ENCODE data around the gene MDGA2.

The MDGA2 gene

GRCh38 chr14:47675466-47676314 is at the start of gene MDGA2:
Gene MDGA2 (minus strand): TSS chr14:47675605.
- DNase-seq, result peak in 37 of 56 donors; percentile 22 to 80 (median 55)

- no peak for DNase-seq
Measured at GRCh38 chr14:47722929-47723693, 47.7 kb upstream of the MDGA2 start.

DNA sequence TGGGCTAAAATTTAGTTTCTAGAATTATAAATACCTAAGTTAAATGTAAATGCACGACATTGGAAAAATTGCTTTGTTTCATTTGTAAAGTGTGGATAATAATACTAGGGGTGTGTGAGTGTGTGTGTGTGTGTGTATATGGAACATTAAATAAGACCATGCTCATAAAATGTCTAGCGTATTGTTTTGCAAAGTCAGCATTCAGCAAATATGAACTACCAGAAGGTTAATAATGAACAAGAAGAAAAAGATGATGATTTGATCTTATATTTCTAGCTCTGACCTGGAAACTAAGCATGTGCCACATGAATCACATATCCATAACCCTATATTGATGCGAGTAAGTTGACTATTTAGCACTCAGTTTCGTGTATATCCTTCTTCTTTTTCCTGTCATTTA is 44.9 kb upstream of the MDGA2 start:
- DNase-seq, result no peak

GRCh38 chr14:47715330-47715729 is 39.9 kb upstream of the MDGA2 start:
- no peak for DNase-seq

GRCh38 chr14:47710581-47710980 is 35.2 kb upstream of the MDGA2 start:
- DNase-seq, result no peak

DNA sequence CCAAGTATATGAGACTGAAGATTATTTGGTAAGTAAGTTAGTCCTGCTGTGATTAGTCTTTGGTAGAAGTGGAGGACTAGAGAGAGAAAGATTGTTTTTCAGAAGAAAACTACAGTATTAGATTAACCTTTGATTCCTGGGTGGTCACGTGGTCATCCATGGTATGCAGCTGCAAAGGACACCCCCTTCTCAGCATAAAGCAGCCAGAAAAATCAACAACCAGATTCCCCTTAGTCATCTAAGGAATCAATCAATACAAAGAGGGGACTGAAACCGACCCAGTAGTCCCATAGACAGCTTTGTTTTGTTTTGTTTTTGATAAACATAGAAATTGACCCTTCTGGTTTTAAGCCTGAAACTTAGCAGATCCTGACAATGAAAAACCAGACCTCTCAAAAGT is 30.3 kb upstream of the MDGA2 start:
- DNase-seq, result no peak

- no peak for DNase-seq
Measured at GRCh38 chr14:47691829-47692228, 16.4 kb upstream of the MDGA2 start.

- DNase-seq, result no peak
Measured at GRCh38 chr14:47678993-47679392, 3.6 kb upstream of the MDGA2 start.

DNA sequence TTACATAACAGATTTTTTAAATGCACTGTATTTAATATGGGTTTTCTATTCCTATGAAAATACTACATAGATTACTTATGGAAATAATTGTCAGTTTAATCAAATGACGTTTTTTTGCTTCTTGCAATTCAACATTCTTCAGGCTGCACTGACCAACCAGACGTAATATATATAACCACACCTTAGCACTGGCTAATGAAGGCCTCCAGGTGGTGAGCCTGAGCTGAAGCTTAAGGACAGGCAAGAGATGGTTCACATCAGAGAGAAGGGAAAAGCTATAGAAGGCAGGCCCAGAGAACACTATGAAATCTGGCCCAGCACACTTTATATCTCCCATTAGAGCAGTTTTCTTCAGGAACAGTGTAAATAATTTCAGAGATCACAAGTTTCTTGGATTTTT is 2.8 kb upstream of the MDGA2 start:
- DNase-seq, result no peak

DNA sequence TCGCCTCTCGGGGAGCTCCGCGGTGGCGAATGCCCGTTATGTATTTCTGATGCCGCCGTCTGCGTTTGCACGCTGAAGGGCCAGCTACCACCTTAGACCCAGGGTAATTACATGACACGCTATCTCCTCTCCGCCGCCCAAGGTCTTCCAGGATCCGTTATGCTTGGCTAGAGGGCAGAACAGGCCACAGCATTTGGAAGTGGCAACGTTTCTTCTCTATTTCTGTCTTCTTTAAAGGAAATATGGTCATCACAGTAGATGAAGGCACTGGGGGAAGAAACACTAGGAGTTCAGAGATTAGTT is 861 bp upstream of the MDGA2 start:
- DNase-seq, result no peak

DNA sequence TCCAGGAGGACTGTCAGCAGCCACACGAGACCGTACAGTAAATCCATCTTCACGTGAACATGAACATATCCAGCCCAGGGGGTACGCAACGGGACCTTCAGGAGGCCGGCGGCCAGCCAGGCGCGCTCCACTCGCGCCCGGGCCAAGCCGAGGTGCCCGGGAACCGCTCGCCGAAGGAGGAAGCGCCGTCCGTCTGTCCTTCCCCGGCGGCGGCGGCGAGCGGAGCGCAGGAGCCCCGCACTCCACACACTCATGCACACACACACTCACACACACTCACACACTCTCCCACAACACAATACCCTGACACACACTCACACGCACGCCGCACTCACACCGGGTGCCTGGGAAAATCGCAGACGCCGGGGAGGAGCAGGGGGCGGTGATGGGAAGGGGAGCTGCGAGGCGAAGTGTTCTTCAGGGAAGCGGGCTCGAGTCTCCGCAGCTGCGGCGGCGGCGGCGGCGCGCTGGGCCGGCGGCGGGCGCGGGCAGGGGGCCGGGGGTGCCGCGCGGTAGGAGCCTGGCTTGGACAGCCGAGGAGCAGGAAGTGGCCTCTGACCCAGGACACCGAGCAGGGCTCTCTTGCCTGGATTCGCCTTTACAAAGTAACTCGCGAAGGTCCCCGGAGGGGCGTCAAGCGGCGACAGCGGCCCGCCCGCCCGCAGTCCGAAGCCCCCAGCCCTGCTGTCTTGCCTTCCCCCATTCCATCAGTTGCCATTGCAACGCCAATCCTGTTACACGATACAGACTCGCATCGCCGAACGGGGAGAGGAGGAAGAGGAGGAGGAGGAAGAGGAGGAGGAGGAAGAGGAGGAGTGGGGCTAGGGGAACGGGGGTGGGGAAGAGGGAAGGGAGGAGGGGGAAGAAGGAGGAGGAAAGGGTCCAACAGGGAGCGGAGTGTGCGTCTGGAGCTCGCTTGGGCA is 601 bp downstream of the MDGA2 start:
- peak in 14 of 56 donors; percentile 12 to 66 (median 46) for DNase-seq

- peak in 19 of 56 donors; percentile 14 to 63 (median 36) for DNase-seq
Measured at GRCh38 chr14:47674148-47674542, 1.3 kb downstream of the MDGA2 start.

DNA sequence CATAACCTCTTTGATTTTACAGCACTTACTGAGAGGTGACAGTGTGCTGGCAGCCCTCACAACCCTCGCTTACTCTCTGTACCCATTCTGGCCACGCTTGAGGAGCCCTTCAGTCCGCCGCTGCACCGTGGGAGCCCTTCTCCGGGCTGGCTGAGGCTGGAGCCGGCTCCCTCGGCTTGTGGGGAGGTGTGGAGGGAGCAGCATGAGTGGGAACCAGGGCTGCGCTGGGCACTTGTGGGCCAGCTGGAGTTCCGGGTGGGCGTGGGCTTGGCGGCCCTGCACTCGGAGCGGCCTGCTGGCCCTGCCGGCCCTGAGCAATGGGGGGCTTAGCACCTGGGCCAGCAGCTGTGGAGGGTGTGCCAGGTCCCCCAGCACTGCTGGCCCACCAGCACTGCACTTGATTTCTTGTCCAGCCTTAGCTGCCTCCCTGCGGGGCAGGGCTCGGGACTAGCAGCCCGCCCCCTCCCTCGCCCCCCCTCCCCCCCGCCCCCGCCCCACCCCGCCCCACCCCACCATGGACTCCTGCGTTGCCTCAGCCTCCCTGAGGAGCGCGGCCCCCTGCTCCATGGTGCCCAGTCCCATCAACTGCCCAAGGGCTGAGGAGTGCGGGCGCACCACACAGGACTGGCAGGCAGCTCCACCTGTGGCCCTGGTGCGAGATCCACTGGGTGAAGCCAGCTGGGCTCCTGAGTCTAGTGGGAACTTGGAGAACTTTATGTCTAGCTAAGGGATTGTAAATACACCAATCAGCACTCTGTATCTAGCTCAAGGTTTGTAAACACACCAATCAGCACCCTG is 9.9 kb downstream of the MDGA2 start:
- DNase-seq, result no peak

DNA sequence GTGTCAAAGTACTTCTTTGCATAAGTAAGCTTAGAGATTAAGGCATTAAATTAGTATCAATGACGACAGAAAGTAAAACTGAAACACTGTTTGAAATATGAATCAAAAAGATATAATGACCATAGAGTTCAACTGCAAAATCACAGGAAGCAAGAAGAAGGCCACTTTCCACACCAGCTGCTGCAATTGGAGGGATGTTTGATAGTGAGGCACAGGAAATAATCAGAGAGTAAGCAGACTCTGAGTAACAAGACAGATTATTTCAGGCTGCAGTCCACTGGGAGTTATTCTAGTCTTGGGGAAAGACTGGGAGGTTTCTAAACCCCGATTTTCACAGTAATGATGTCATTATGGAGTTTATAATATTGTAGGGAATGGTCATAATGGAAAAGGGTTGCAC is 12.9 kb downstream of the MDGA2 start:
- no peak for DNase-seq

- no peak for DNase-seq
Measured at GRCh38 chr14:47660158-47660557, 15.2 kb downstream of the MDGA2 start.

- no peak for DNase-seq
Measured at GRCh38 chr14:47658041-47658440, 17.4 kb downstream of the MDGA2 start.

DNA sequence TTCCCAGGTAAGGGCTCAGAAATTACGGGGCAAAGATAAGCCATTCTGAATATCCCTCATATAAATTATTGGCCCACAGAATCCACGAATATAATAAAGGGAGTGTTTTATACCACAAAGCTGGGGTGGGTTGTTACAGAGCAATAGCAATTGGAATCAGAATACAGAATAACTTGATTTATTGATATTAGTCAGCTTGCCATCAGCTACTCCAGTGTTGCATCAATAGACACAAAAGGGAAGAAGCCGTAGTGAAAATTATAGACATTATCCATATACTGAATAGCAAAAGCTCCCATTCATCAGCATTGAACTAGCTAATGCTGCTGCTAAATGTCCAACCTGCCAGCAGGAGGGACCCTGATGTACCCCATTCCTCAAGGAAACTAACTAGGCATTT is 18.3 kb downstream of the MDGA2 start:
- no peak for DNase-seq

GRCh38 chr14:47651337-47651736 is 24.1 kb downstream of the MDGA2 start:
- DNase-seq, result no peak

- DNase-seq, result no peak
Measured at GRCh38 chr14:47637753-47638152, 37.7 kb downstream of the MDGA2 start.

DNA sequence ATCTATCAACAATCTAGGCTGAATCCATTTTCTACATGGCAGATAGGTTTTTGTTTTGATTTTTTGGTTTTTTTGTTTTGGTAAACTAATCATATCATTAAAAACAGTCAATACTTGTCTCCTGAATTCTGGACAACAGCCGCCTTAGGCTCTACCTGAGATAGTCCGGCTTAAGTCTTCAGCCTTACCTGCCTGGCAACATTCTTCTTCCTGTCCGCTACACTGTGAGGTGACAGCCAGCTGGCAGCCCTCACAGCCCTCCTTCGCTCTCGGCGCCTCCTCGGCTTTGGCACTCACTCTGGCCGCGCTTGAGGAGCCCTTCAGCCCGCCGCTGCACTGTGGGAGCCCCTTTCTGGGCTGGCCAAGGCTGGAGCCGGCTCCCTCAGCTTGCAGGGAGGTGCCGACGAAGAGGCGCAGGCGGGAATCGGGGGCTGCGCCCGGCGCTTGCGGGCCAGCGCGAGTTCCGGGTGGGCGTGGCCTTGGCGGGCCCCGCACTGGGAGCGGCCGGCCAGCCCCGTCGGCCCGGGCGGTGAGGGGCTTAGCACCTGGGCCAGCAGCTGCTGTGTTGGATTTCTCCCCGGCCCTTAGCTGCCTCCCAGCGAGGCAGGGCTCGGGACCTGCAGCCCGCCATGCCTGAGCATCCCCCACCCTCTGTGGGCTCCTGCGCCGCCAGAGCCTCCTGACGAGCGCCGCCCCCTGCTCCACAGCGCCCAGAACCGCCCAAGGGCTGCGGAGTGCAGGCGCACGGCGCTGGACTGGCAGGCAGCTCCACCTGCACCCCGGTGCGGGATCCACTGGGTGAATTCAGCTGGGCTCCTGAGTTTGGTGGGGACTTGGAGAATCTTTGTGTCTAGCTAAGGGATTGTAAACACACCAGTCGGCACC is 49.0 kb downstream of the MDGA2 start:
- DNase-seq, result no peak
